H1 (cell line): ENCODE data around the gene SPATA6L. TPM values are rescaled to one million over a fixed set of nuclear protein-coding genes. Genes with fewer than 3 reads are reported as not detected.

Experiments
- CTCF ChIA-PET: fragments of 300-600 bp; sonication (Branson Sonifier 250); formaldehyde crosslinking; loops from one replicate; lab custom pipeline; 2021; ENCODE audit not compliant: partially characterized antibody; lab: Charles Lee
- POLR2A ChIA-PET: fragments of 300-600 bp; sonication (Branson Sonifier 250); formaldehyde crosslinking; loops from one replicate; lab custom pipeline; 2021; ENCODE audit warnings: inconsistent platforms; ENCODE audit not compliant: partially characterized antibody; lab: Charles Lee
- DNase-seq, 2 experiments: peaks; one replicate each; pipeline versions ENCODE4 v3.0.0 to v3.0.0-alpha.2; 2010 to 2022; ENCODE audit warnings: low spot score in 2 of 2, low read depth in 1 of 2, mixed read lengths in 1 of 2
- FAIRE-seq: peaks from 2 replicates; lab custom pipeline; 2011; peaks lifted over from hg19 to GRCh38; lab: Jason Lieb, UNC
- H2AFZ ChIP-seq: 2 replicates; pipeline ENCODE4 v1.8.1; 2012; ENCODE audit warnings: low read length, inconsistent platforms
- H2AK5ac ChIP-seq: 2 replicates; pipeline ENCODE4 v1.6.1; 2013; ENCODE audit warnings: low read depth, low read length
- H2BK120ac ChIP-seq: replicated peaks from 2 replicates; pipeline ENCODE3; 2013; ENCODE audit warnings: low read depth, low read length, inconsistent platforms
- H2BK12ac ChIP-seq: 2 replicates; pipeline ENCODE4 v1.6.1; 2013; ENCODE audit warnings: low read depth, low read length
- H2BK15ac ChIP-seq: 2 replicates; pipeline ENCODE4 v1.6.1; 2013; ENCODE audit warnings: low read length
- H2BK20ac ChIP-seq: 2 replicates; pipeline ENCODE4 v1.6.1; 2013; ENCODE audit warnings: low read length
- H2BK5ac ChIP-seq: 2 replicates; pipeline ENCODE4 v1.6.1; 2013; ENCODE audit warnings: low read depth, low read length
- H3K14ac ChIP-seq: 2 replicates; pipeline ENCODE4 v1.6.1; 2013; ENCODE audit warnings: inconsistent platforms; ENCODE audit not compliant: insufficient read length
- H3K18ac ChIP-seq: 2 replicates; pipeline ENCODE4 v1.6.1; 2013; ENCODE audit warnings: low read length; ENCODE audit errors: extremely low read depth
- H3K23ac ChIP-seq: 2 replicates; pipeline ENCODE4 v1.6.1; 2013; ENCODE audit warnings: inconsistent platforms; ENCODE audit not compliant: insufficient read length
- H3K23me2 ChIP-seq: 2 replicates; pipeline ENCODE4 v1.6.1; 2013; ENCODE audit warnings: low read depth, low read length
- H3K27ac ChIP-seq: 2 replicates; pipeline ENCODE4 v1.6.1; 2011; ENCODE audit warnings: low read depth, low read length, inconsistent platforms
- H3K27me3 ChIP-seq, 4 experiments: replicated peaks in 1 of 4; 1 replicate in 1 of 4; 2 replicates in 3 of 4; pipeline versions ENCODE4 v1.6.1 to v1.8.1; 2011 to 2013; ENCODE audit warnings: low read length in 3 of 4, mild to moderate bottlenecking in 3 of 4, inconsistent platforms in 2 of 4, mixed read lengths in 2 of 4, moderate library complexity in 1 of 4; ENCODE audit not compliant: control insufficient read depth in 3 of 4, insufficient read depth in 3 of 4; ENCODE audit errors: extremely low read depth in 1 of 4
- H3K36me3 ChIP-seq, 4 experiments: 2 replicates each; pipeline versions ENCODE4 v1.6.1 to v1.8.1; 2011 to 2013; ENCODE audit warnings: mild to moderate bottlenecking in 4 of 4, low read length in 3 of 4, moderate library complexity in 2 of 4, control low read depth in 1 of 4, inconsistent platforms in 1 of 4; ENCODE audit not compliant: insufficient read depth in 4 of 4, control insufficient read depth in 2 of 4
- H3K4ac ChIP-seq: replicated peaks from 2 replicates; pipeline ENCODE3; 2013; ENCODE audit warnings: low read length, low read depth, mixed read lengths, inconsistent platforms; ENCODE audit not compliant: insufficient read length
- H3K4me1 ChIP-seq, 4 experiments: replicated peaks in 1 of 4; 1 replicate in 1 of 4; 2 replicates in 3 of 4; pipeline versions ENCODE4 v1.6.1 to v1.8.1; 2011 to 2013; ENCODE audit warnings: low read length in 3 of 4, inconsistent platforms in 2 of 4, mixed read lengths in 1 of 4; ENCODE audit not compliant: insufficient read depth in 4 of 4, control insufficient read depth in 3 of 4
- H3K4me2 ChIP-seq, 2 experiments: 2 replicates each; pipeline versions ENCODE4 v1.6.1 to v1.8.1; 2011 to 2013; ENCODE audit warnings: low read depth in 2 of 2, low read length in 2 of 2, control low read depth in 1 of 2, inconsistent platforms in 1 of 2, mild to moderate bottlenecking in 1 of 2; ENCODE audit not compliant: insufficient read depth in 1 of 2
- H3K4me3 ChIP-seq, 4 experiments: fragments of 200-600, 300-600 bp in 1 of 4; sonication (generic), shearing (Covaris generic), sonication (Bioruptor Twin) in 1 of 4; 2 replicates each; pipeline versions ENCODE4 v1.5.1 to v1.8.1; 2011 to 2016; ENCODE audit warnings: low read length in 4 of 4, low read depth in 3 of 4, control low read depth in 2 of 4, inconsistent platforms in 2 of 4, mild to moderate bottlenecking in 2 of 4, mixed read lengths in 1 of 4, moderate library complexity in 1 of 4; ENCODE audit not compliant: insufficient read depth in 2 of 4; ENCODE audit errors: extremely low read depth in 1 of 4
- H3K56ac ChIP-seq: replicated peaks from 2 replicates; pipeline ENCODE3; 2013; ENCODE audit warnings: low read depth, mild to moderate bottlenecking, mixed read lengths, low read length, inconsistent platforms; ENCODE audit not compliant: insufficient read length
- H3K79me1 ChIP-seq: 2 replicates; pipeline ENCODE4 v1.6.1; 2013; ENCODE audit warnings: low read depth, low read length, control low read depth
- H3K79me2 ChIP-seq, 2 experiments: 2 replicates each; pipeline versions ENCODE4 v1.6.1 to v1.8.1; 2012 to 2013; ENCODE audit warnings: low read length in 2 of 2, mild to moderate bottlenecking in 2 of 2, inconsistent platforms in 1 of 2; ENCODE audit not compliant: insufficient read depth in 2 of 2, control insufficient read depth in 1 of 2
- H3K9ac ChIP-seq, 4 experiments: replicated peaks in 1 of 4; 1 replicate in 1 of 4; 2 replicates in 3 of 4; pipeline versions ENCODE4 v1.6.1 to v1.8.1; 2011 to 2013; ENCODE audit warnings: low read depth in 3 of 4, low read length in 3 of 4, control low read depth in 2 of 4, mild to moderate bottlenecking in 2 of 4, moderate library complexity in 2 of 4, inconsistent platforms in 1 of 4; ENCODE audit errors: extremely low read depth in 1 of 4
- H3K9me3 ChIP-seq, 2 experiments: 2 replicates each; pipeline versions ENCODE4 v1.6.1 to v1.8.1; 2012 to 2013; ENCODE audit warnings: mild to moderate bottlenecking in 2 of 2, moderate library complexity in 2 of 2, control low read depth in 1 of 2, inconsistent platforms in 1 of 2, low read depth in 1 of 2, low read length in 1 of 2, mixed read lengths in 1 of 2; ENCODE audit not compliant: insufficient read depth in 2 of 2
- H4K20me1 ChIP-seq, 2 experiments: replicated peaks in 1 of 2; 2 replicates each; pipeline versions ENCODE3 to v1.8.1; 2011 to 2013; ENCODE audit warnings: inconsistent platforms in 2 of 2, low read length in 2 of 2, mild to moderate bottlenecking in 1 of 2; ENCODE audit not compliant: insufficient read depth in 2 of 2, control insufficient read depth in 1 of 2
- H4K5ac ChIP-seq: 2 replicates; pipeline ENCODE4 v1.6.1; 2013; ENCODE audit warnings: low read length, low read depth, mixed read lengths, inconsistent platforms; ENCODE audit not compliant: insufficient read length
- H4K8ac ChIP-seq: 2 replicates; pipeline ENCODE4 v1.8.0; 2013; ENCODE audit warnings: mild to moderate bottlenecking, moderate library complexity, low read length, inconsistent platforms; ENCODE audit not compliant: insufficient read depth; ENCODE audit errors: extremely low read depth
- H4K91ac ChIP-seq: replicated peaks from 2 replicates; pipeline ENCODE3; 2013; ENCODE audit warnings: low read length, mixed read lengths, inconsistent platforms; ENCODE audit not compliant: insufficient read length
- CBX8 ChIP-seq: fragments of 300-800, 300-1000 bp; sonication (generic); IDR thresholded peaks from 2 replicates; pipeline ENCODE4 v1.7.1; 2016; ENCODE audit warnings: low read depth, low read length, borderline replicate concordance
- CHD1 ChIP-seq: IDR thresholded peaks from 2 replicates; pipeline ENCODE4 v1.6.1; 2012; ENCODE audit warnings: low read depth, low read length, improper control_type of control experiment
- GTF2F1 ChIP-seq: IDR thresholded peaks from 2 replicates; pipeline ENCODE4 v1.6.1; 2012; ENCODE audit warnings: low read depth, low read length, improper control_type of control experiment, borderline replicate concordance
- KDM5A ChIP-seq: fragments of 200-600 bp; IDR thresholded peaks from 2 replicates; pipeline ENCODE4 v1.7.1; 2012; ENCODE audit warnings: mild to moderate bottlenecking, low read length, inconsistent platforms, mixed read lengths
- POU5F1 ChIP-seq: IDR thresholded peaks from 2 replicates; pipeline ENCODE4 v1.6.1; 2011; ENCODE audit warnings: low read depth, mild to moderate bottlenecking, low read length, moderate library complexity
- SAP30 ChIP-seq: fragments of 300-600 bp; sonication (generic); IDR thresholded peaks from 2 replicates; pipeline ENCODE4 v1.7.1; 2012; ENCODE audit warnings: low read length, moderate library complexity, mild to moderate bottlenecking, inconsistent platforms; ENCODE audit not compliant: insufficient read depth, insufficient replicate concordance
- SIN3A ChIP-seq, 2 experiments: IDR thresholded peaks in 1 of 2; conservative IDR thresholded peaks in 1 of 2; 2 replicates each; pipeline ENCODE4 v1.6.1; 2011 to 2012; ENCODE audit warnings: low read length in 2 of 2, improper control_type of control experiment in 1 of 2, low read depth in 1 of 2, mild to moderate bottlenecking in 1 of 2
- SIRT6 ChIP-seq: IDR thresholded peaks from one replicate; pipeline ENCODE4 v1.7.1; 2012; ENCODE audit warnings: low read length, inconsistent platforms
- TBP ChIP-seq: IDR thresholded peaks from 2 replicates; pipeline ENCODE4 v1.6.1; 2011; ENCODE audit warnings: low read depth, low read length, improper control_type of control experiment
- whole genome bisulfite sequencing, 2 experiments: shearing (Covaris generic) in 1 of 2; methylation state at CpG; one replicate each; pipeline versions ENCODE4 v1.1.6 to v1.1.7; 2013 to 2015; ENCODE audit warnings: low lambda C conversion rate in 2 of 2, mixed read lengths in 2 of 2, inconsistent platforms in 1 of 2, low coverage in 1 of 2, missing lambda C conversion rate in 1 of 2; ENCODE audit not compliant: insufficient replicate concordance in 2 of 2, insufficient coverage in 1 of 2, insufficient read length in 1 of 2; ENCODE audit errors: extremely low coverage in 1 of 2, missing lambda C conversion rate in 1 of 2; 5-methylcytosine and 5-hydroxymethylcytosine counted together
- polyA plus RNA-seq, 7 experiments: library from polyadenylated mRNA; depleted of rRNA in 3 of 7; stranded (reverse) in 5 of 7; unstranded in 2 of 7; fragments of >200 nt in 5 of 7; fragments of 200-250 nt in 2 of 7; gene quantifications; 1 replicate in 5 of 7; 2 replicates in 1 of 7; 4 replicates in 1 of 7; pipeline versions ENCODE4 v1.2.1 to v1.2.3, GENCODE V29; 2011 to 2013; ENCODE audit warnings: missing spikeins in 2 of 7, mixed read lengths in 2 of 7
- total RNA-seq: library from RNA; stranded (reverse); fragmentation: NEBNext Ultra II Directional; extraction: Animal tissue kit (Norgen Biotek cat#: 25700); gene quantifications from 2 replicates; pipeline ENCODE4 v1.2.1, GENCODE V29; 2021
- TF ChIP-seq, protein P1 (sequence below): IDR thresholded peaks from 2 replicates; pipeline ENCODE4 v1.6.1; 2011; ENCODE audit warnings: low read depth, mild to moderate bottlenecking, low read length; ENCODE audit not compliant: insufficient read depth

The SPATA6L gene
- total and polyA plus RNA-seq, 2 of the 8 experiments (the other 6 are each of a cell fraction or from before 2014, with no cell fraction given): 0.57 to 1.1 TPM

DNA sequence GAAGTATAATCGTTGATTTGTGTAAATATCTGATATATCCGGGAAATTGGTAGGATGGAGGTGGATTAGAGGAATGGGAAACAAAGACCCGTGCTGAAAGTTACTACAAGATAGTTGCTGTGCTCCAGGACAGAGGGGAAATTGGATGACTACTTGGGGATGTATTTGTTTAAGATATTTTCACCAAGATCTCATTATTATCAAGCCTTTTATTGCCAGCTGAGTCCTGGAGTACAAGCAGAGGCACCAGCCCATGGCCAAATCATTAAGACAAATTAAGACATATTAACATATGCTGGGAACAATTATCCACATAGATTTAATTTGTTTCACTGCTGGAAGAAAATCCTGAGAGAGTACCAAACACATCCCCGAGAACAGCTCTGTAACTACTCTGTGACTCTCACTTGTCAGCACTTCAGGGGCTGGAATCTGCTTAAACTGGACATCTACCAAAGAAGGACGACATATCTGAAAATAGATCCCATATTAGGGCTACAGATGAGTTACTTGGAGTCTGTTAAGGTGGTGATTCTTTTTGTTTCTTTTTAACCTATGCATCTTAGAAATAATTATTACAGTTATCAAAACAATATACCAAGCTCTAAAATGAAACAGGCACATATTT, 107.8 kb downstream of the SPATA6L start:
- Histone ChIP-seq H3K9ac (no peak overlapping the region), H3K36me3 (no peaks in the 10 kb centered on the region), H3K14ac (no peak overlapping the region), H3K27ac (no peak overlapping the region), H3K4ac (no peak overlapping the region), H3K4me3 (no peak overlapping the region), H2AK5ac (no peak overlapping the region), H2BK12ac (no peak overlapping the region), H4K8ac (no peak overlapping the region), H3K4me2 (no peak overlapping the region), H3K79me1 (no peaks in the 10 kb centered on the region), H3K9me3 (no peaks in the 10 kb centered on the region), H3K4me1 (no peaks in the 10 kb centered on the region), H3K23ac (no peak overlapping the region), H3K27me3 (no peaks in the 10 kb centered on the region), H4K20me1 (no peaks in the 10 kb centered on the region), H2AFZ (no peak overlapping the region), H2BK15ac (no peak overlapping the region), H3K18ac (no peak overlapping the region), H3K56ac (no peak overlapping the region), H2BK20ac (no peak overlapping the region), H3K23me2 (no peaks in the 10 kb centered on the region), H2BK120ac (no peak overlapping the region), H4K5ac (no peak overlapping the region), H4K91ac (no peak overlapping the region), H2BK5ac (no peak overlapping the region), H3K79me2 (no peaks in the 10 kb centered on the region)
- POLR2A ChIA-PET: interaction anchor here (0.6 kb wide), 1 partner anchor 186 kb away, joined by 3 read pairs; no protein-coding TSS in a partner anchor
- CTCF ChIA-PET: interaction anchor here (6.8 kb wide), 1 partner anchor 9 kb away, joined by 44 read pairs; no protein-coding TSS in a partner anchor
- DNase-seq (no peak), FAIRE-seq (no peak)
- WGBS, 2 experiments: 88 to 100% methylated on average over 2 to 5 of the region's 5 CpGs
- TF ChIP-seq SIN3A (conservative IDR thresholded peaks at IDR 0.05 in 1 of 2, IDR thresholded peaks at IDR 0.05 in 1 of 2; ENCODE audit: low read depth in 1 of 2, low read length in 2 of 2): no peak
- no peak for TF ChIP-seq SIRT6
- TF ChIP-seq CHD1: no peak
- no peak for TF ChIP-seq GTF2F1
- no peak for TF ChIP-seq SAP30
- TF ChIP-seq CBX8: no peak
- TF ChIP-seq, protein P1, sequence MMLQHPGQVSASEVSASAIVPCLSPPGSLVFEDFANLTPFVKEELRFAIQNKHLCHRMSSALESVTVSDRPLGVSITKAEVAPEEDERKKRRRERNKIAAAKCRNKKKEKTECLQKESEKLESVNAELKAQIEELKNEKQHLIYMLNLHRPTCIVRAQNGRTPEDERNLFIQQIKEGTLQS: no peak
- no peak for TF ChIP-seq KDM5A
- no peak for TF ChIP-seq TBP
- TF ChIP-seq POU5F1: no peak
